ENCODE results near the gene NEDD9.

The NEDD9 gene

DNA sequence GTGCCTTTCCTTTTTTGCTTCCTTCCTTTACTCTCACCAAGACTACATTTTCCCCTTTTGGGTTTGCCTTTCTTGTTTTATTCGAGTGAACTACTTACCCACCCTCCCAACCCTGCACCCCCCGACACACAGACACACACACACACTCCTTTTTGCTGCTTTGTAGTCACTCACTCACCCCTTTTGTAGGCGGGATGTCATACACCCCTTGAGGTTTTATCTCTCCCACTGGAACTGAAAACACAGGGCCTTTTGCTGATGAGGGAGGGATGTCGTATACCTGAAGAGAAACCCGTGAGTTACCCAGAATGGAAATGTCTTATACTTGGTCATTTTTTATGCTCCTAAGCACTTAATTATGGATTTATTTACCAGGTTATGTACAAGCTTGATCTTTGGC, 40.3 kb downstream of the NEDD9 start:
- in situ Hi-C loops (cut with MboI; ENCODE audit: low pct_unique_long_range_greater_than_20kb, low sequenced_read_pairs, unreplicated experiment), result no loop called here
- no peak for TF ChIP-seq CTCF (IDR thresholded peaks at IDR 0.05; ENCODE audit: extremely low read depth, insufficient read depth, missing control alignments)
- DNase-seq (ENCODE audit: low spot score), result no peak

DNA sequence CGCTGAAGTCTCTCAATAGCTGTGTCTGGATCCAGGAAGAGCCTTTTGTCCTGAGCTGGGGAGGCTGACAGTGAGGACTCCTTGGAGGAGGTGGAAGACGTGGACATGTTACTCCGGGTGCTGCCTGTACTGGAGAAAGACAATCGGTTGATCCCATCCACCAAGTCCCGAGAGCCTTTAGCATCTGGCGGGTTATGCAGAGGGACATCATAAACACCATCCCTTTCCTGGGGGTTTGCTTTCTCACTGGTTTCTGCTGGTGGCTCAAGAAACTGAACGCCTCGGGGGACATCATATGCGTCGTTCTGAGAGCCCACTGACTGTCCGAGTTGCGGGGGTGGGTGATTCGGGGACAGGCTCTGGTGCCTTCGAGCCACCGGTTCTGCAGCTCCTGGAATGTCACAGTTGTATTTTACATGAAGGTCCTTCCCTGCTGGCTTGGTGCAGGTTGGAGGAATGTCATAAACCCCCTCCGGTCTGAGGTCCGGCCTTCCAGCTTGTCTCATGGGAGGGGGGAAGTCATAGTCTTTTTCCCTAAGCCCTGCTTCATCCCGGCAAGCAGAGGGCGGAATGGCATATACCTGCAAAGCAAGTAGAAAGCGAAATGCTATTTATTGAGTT, 41.7 kb downstream of the NEDD9 start:
- no peak for DNase-seq (ENCODE audit: low spot score)
- in situ Hi-C loops (cut with MboI; ENCODE audit: low pct_unique_long_range_greater_than_20kb, low sequenced_read_pairs, unreplicated experiment), result no loop called here
- TF ChIP-seq CTCF (IDR thresholded peaks at IDR 0.05; ENCODE audit: extremely low read depth, insufficient read depth, missing control alignments), result no peak

GRCh38 chr6:11189865-11190624, 42.4 kb downstream of the NEDD9 start:
- in situ Hi-C loops (cut with MboI; ENCODE audit: low pct_unique_long_range_greater_than_20kb, low sequenced_read_pairs, unreplicated experiment), result no loop called here
- TF ChIP-seq CTCF (IDR thresholded peaks at IDR 0.05; ENCODE audit: extremely low read depth, insufficient read depth, missing control alignments), result no peak
- DNase-seq (ENCODE audit: low spot score), result no peak

- TF ChIP-seq CTCF (IDR thresholded peaks at IDR 0.05; ENCODE audit: extremely low read depth, insufficient read depth, missing control alignments), result no peak
- no peak for DNase-seq (ENCODE audit: low spot score)
- in situ Hi-C loops (cut with MboI; ENCODE audit: low pct_unique_long_range_greater_than_20kb, low sequenced_read_pairs, unreplicated experiment), result no loop called here
These were observed 44.1 kb downstream of the NEDD9 start for GRCh38 chr6:11188161-11188915.

DNA sequence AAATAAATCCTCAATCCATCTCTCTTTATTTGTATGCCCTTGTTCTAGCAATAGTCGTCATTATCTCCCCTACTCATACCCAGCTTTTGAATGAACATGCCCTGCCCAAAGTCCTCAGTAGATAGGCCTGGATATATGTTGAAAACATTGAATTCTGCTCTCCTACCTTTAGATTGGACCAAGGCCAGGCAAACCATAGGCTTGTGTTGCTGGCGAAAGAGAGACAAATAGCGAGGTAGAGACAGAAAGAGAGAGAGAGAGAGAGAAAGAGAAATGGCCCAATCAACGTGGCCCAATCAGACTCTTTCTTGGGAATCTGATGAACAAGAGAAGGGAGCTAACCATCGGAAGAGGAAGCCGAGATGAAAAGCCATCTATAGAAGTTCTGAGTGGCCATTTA, 45.2 kb downstream of the NEDD9 start:
- no peak for TF ChIP-seq CTCF (IDR thresholded peaks at IDR 0.05; ENCODE audit: extremely low read depth, insufficient read depth, missing control alignments)
- in situ Hi-C loops (cut with MboI; ENCODE audit: low pct_unique_long_range_greater_than_20kb, low sequenced_read_pairs, unreplicated experiment), result no loop called here

DNA sequence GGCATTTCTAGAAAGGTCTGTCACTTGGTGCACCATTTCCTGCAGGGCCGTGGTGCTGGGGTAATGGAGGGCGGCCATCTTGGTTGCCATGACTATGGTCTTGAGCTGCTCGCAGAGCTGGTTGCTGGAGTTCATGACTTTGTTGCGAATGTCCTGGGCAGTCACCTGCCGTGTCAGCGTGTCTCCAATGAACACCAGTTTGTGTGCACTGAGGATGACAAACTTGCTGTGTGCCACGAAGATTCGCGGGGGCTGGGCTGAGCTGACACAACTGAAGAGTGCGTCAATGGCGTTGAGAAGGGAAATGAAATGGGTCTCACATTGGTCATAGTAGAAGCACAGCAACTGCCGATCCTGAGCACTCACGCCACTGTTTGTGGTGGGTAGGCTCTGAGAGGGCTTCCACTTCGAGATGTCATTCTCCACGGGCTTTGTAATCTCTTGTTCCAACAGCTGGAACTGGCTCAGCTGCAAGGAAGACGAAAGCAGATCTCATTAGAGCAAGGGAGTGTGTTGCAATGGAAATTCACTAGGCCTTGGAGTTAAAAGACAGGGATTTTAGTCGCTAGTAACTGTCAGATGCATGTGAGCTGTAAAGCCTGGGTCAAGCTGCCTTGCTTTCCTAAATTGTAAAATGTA, 47.1 kb downstream of the NEDD9 start:
- in situ Hi-C loops (cut with MboI; ENCODE audit: low pct_unique_long_range_greater_than_20kb, low sequenced_read_pairs, unreplicated experiment), result no loop called here

More for the DNA sequence above, 45.2 kb downstream of the NEDD9 start:
- DNase-seq (ENCODE audit: low spot score), result no peak

More for the DNA sequence above, 47.1 kb downstream of the NEDD9 start:
- DNase-seq (ENCODE audit: low spot score), result no peak
- no peak for TF ChIP-seq CTCF (IDR thresholded peaks at IDR 0.05; ENCODE audit: extremely low read depth, insufficient read depth, missing control alignments)

Measured in GM13977 (cell line).